Measurements from ENCODE around the gene MUC2. TPM values are rescaled to one million over a fixed set of nuclear protein-coding genes. Genes with fewer than 3 reads are reported as not detected.

Gene MUC2
- total and polyA plus RNA-seq, 7 experiments from 2014 or later, result not detected

GRCh38 chr11:1041471-1041870, 33.2 kb upstream of the MUC2 start:
- no peaks in the 10 kb centered on the region for H3K27me3 ChIP-seq (ENCODE audit: control insufficient read depth in 2 of 2, insufficient read depth in 2 of 2, low read length in 2 of 2)
- no peaks in the 10 kb centered on the region for H3K36me3 ChIP-seq (ENCODE audit: control insufficient read depth in 2 of 3, insufficient read depth in 3 of 3, low read length in 3 of 3)
- intact Hi-C loops (cut with micrococcal nuclease), result no loop called here
- DNase-seq (no peak), ATAC-seq (peak; percentile 15)
- H3K4me1 ChIP-seq (ENCODE audit: control insufficient read depth in 2 of 2, insufficient read depth in 2 of 2, low read length in 2 of 2), result no peaks in the 10 kb centered on the region
- no peak overlapping the region for H3K27ac ChIP-seq (ENCODE audit: low read depth, low read length)
- ChIA-PET POLR2A (no interaction called here), CTCF (no interaction called here)
- no peaks in the 10 kb centered on the region for H3K9me3 ChIP-seq (ENCODE audit: control insufficient read depth in 2 of 3, low read length in 3 of 3)
- no peaks in the 10 kb centered on the region for H3K9me3 Mint-ChIP-seq
- H3K4me1 Mint-ChIP-seq, result peaks cover 0 to 4% (median 0%) of the 10 kb centered on the region in 7 donors
- no peak overlapping the region for H3K27ac Mint-ChIP-seq
- peaks cover 0 to 5% (median 2%) of the 10 kb centered on the region in 5 donors for H3K27me3 Mint-ChIP-seq
- no peak overlapping the region for H3K4me3 ChIP-seq (ENCODE audit: low read length)
- no peaks in the 10 kb centered on the region for H3K36me3 Mint-ChIP-seq
- H3K4me3 Mint-ChIP-seq, result no peak overlapping the region

GRCh38 chr11:1041936-1042608, 32.6 kb upstream of the MUC2 start:
- no peak overlapping the region for H3K4me3 Mint-ChIP-seq
- POLR2A ChIA-PET, result no interaction called here

GRCh38 chr11:1042626-1043562, 31.8 kb upstream of the MUC2 start:
- Histone ChIP-seq H3K36me3 (ENCODE audit: control insufficient read depth in 2 of 3, insufficient read depth in 3 of 3, low read length in 3 of 3) (no peaks in the 10 kb centered on the region), H3K4me3 (ENCODE audit: low read length) (no peak overlapping the region), H3K27me3 (ENCODE audit: control insufficient read depth in 2 of 2, insufficient read depth in 2 of 2, low read length in 2 of 2) (no peaks in the 10 kb centered on the region), H3K4me1 (ENCODE audit: control insufficient read depth in 2 of 2, insufficient read depth in 2 of 2, low read length in 2 of 2) (no peaks in the 10 kb centered on the region), H3K27ac (ENCODE audit: low read depth, low read length) (no peak overlapping the region), H3K9me3 (ENCODE audit: control insufficient read depth in 2 of 3, low read length in 3 of 3) (no peaks in the 10 kb centered on the region)
- POLR2A ChIA-PET, result no interaction called here
- no peak for ATAC-seq
- H3K27ac Mint-ChIP-seq, result no peak overlapping the region
- no peak for DNase-seq
- H3K36me3 Mint-ChIP-seq, result no peaks in the 10 kb centered on the region
- H3K4me1 Mint-ChIP-seq, result peaks cover 0 to 4% (median 0%) of the 10 kb centered on the region in 7 donors
- H3K4me3 Mint-ChIP-seq, result no peak overlapping the region
- CTCF ChIA-PET, result no interaction called here
- no peaks in the 10 kb centered on the region for H3K9me3 Mint-ChIP-seq
- intact Hi-C loops (cut with micrococcal nuclease), result no loop called here
- H3K27me3 Mint-ChIP-seq, result peaks cover 0 to 8% (median 4%) of the 10 kb centered on the region in 5 donors

More at GRCh38 chr11:1041936-1042608, 32.6 kb upstream of the MUC2 start:
- Mint-ChIP-seq H3K4me1 (peaks cover 0 to 4% (median 0%) of the 10 kb centered on the region in 7 donors), H3K27me3 (peaks cover 0 to 5% (median 4%) of the 10 kb centered on the region in 5 donors), H3K27ac (no peak overlapping the region), H3K36me3 (no peaks in the 10 kb centered on the region), H3K9me3 (no peaks in the 10 kb centered on the region)
- ATAC-seq, result no peak
- intact Hi-C loops (cut with micrococcal nuclease), result no loop called here
- Histone ChIP-seq H3K36me3 (ENCODE audit: control insufficient read depth in 2 of 3, insufficient read depth in 3 of 3, low read length in 3 of 3) (no peaks in the 10 kb centered on the region), H3K27me3 (ENCODE audit: control insufficient read depth in 2 of 2, insufficient read depth in 2 of 2, low read length in 2 of 2) (no peaks in the 10 kb centered on the region), H3K27ac (ENCODE audit: low read depth, low read length) (no peak overlapping the region), H3K4me1 (ENCODE audit: control insufficient read depth in 2 of 2, insufficient read depth in 2 of 2, low read length in 2 of 2) (no peaks in the 10 kb centered on the region), H3K9me3 (ENCODE audit: control insufficient read depth in 2 of 3, low read length in 3 of 3) (no peaks in the 10 kb centered on the region), H3K4me3 (ENCODE audit: low read length) (no peak overlapping the region)
- CTCF ChIA-PET, result no interaction called here
- no peak for DNase-seq

GRCh38 chr11:1043563-1044096, 31.0 kb upstream of the MUC2 start:
- Histone ChIP-seq H3K27ac (ENCODE audit: low read depth, low read length) (no peak overlapping the region), H3K4me1 (ENCODE audit: control insufficient read depth in 2 of 2, insufficient read depth in 2 of 2, low read length in 2 of 2) (no peaks in the 10 kb centered on the region), H3K36me3 (ENCODE audit: control insufficient read depth in 2 of 3, insufficient read depth in 3 of 3, low read length in 3 of 3) (no peaks in the 10 kb centered on the region), H3K9me3 (ENCODE audit: control insufficient read depth in 2 of 3, low read length in 3 of 3) (no peaks in the 10 kb centered on the region), H3K27me3 (ENCODE audit: control insufficient read depth in 2 of 2, insufficient read depth in 2 of 2, low read length in 2 of 2) (no peaks in the 10 kb centered on the region), H3K4me3 (ENCODE audit: low read length) (no peak overlapping the region)
- intact Hi-C loops (cut with micrococcal nuclease), result no loop called here
- H3K4me1 Mint-ChIP-seq, result peaks cover 0 to 4% (median 0%) of the 10 kb centered on the region in 7 donors
- ATAC-seq (no peak), DNase-seq (no peak)
- H3K4me3 Mint-ChIP-seq, result no peak overlapping the region
- H3K27ac Mint-ChIP-seq, result no peak overlapping the region
- ChIA-PET POLR2A (no interaction called here), CTCF (no interaction called here)
- no peaks in the 10 kb centered on the region for H3K9me3 Mint-ChIP-seq
- no peaks in the 10 kb centered on the region for H3K36me3 Mint-ChIP-seq
- peaks cover 0 to 9% (median 7%) of the 10 kb centered on the region in 5 donors for H3K27me3 Mint-ChIP-seq

- no peaks in the 10 kb centered on the region for H3K36me3 ChIP-seq (ENCODE audit: control insufficient read depth in 2 of 3, insufficient read depth in 3 of 3, low read length in 3 of 3)
- peaks cover 0 to 4% (median 0%) of the 10 kb centered on the region in 7 donors for H3K4me1 Mint-ChIP-seq
- ATAC-seq (no peak), DNase-seq (no peak)
- no peaks in the 10 kb centered on the region for H3K9me3 Mint-ChIP-seq
- no peaks in the 10 kb centered on the region for H3K27me3 ChIP-seq (ENCODE audit: control insufficient read depth in 2 of 2, insufficient read depth in 2 of 2, low read length in 2 of 2)
- ChIA-PET POLR2A (no interaction called here), CTCF (no interaction called here)
- peaks cover 0 to 11% (median 8%) of the 10 kb centered on the region in 5 donors for H3K27me3 Mint-ChIP-seq
- no peaks in the 10 kb centered on the region for H3K9me3 ChIP-seq (ENCODE audit: control insufficient read depth in 2 of 3, low read length in 3 of 3)
- no peaks in the 10 kb centered on the region for H3K36me3 Mint-ChIP-seq
- no peak overlapping the region for H3K27ac ChIP-seq (ENCODE audit: low read depth, low read length)
- no peaks in the 10 kb centered on the region for H3K4me1 ChIP-seq (ENCODE audit: control insufficient read depth in 2 of 2, insufficient read depth in 2 of 2, low read length in 2 of 2)
- H3K4me3 Mint-ChIP-seq, result no peak overlapping the region
- intact Hi-C loops (cut with micrococcal nuclease), result no loop called here
- no peak overlapping the region for H3K4me3 ChIP-seq (ENCODE audit: low read length)
- no peak overlapping the region for H3K27ac Mint-ChIP-seq
Measured at GRCh38 chr11:1044160-1044559, 30.5 kb upstream of the MUC2 start.

GRCh38 chr11:1047595-1048156, 27.0 kb upstream of the MUC2 start:
- no peaks in the 10 kb centered on the region for H3K36me3 ChIP-seq (ENCODE audit: control insufficient read depth in 2 of 3, insufficient read depth in 3 of 3, low read length in 3 of 3)
- ATAC-seq, result no peak
- H3K9me3 Mint-ChIP-seq, result no peaks in the 10 kb centered on the region
- no peaks in the 10 kb centered on the region for H3K4me1 ChIP-seq (ENCODE audit: control insufficient read depth in 2 of 2, insufficient read depth in 2 of 2, low read length in 2 of 2)
- intact Hi-C loops (cut with micrococcal nuclease), result no loop called here
- no peak overlapping the region for H3K4me3 Mint-ChIP-seq
- peaks cover 0 to 5% of the 10 kb centered on the region in 2 donors for H3K27me3 ChIP-seq (ENCODE audit: control insufficient read depth in 2 of 2, insufficient read depth in 2 of 2, low read length in 2 of 2)
- H3K9me3 ChIP-seq (ENCODE audit: control insufficient read depth in 2 of 3, low read length in 3 of 3), result no peaks in the 10 kb centered on the region
- POLR2A ChIA-PET, result no interaction called here
- H3K36me3 Mint-ChIP-seq, result peaks cover 0 to 3% (median 0%) of the 10 kb centered on the region in 5 donors
- H3K27ac ChIP-seq (ENCODE audit: low read depth, low read length), result no peak overlapping the region
- H3K4me1 Mint-ChIP-seq, result peaks cover 0 to 5% (median 0%) of the 10 kb centered on the region in 7 donors
- no peak overlapping the region for H3K27ac Mint-ChIP-seq
- CTCF ChIA-PET, result no interaction called here
- peaks cover 0 to 11% (median 9%) of the 10 kb centered on the region in 5 donors for H3K27me3 Mint-ChIP-seq
- no peak for DNase-seq
- H3K4me3 ChIP-seq (ENCODE audit: low read length), result no peak overlapping the region
